ENCODE results near the gene RRAS2.

DNA sequence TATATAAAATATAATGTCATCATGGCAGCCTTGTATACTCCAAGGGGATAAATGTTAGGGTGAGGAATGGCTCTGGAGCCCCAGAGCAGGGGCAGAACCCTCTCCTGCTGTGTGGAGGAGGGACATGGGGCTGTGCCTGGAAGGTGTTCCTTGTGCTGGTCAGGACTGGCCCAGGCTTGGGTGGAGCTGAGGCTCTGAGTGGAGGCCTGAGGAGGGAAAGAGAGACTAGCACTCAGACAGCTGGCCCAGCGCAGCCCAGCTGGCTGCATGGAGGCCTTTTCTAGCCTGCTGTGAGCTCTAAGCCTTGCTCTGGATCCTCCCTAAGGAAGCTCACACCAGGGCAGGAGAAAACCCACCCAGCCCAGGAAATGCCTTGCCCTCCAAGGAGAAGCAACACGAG lies 113.5 kb downstream of the RRAS2 start:
- TF ChIP-seq, protein P1, sequence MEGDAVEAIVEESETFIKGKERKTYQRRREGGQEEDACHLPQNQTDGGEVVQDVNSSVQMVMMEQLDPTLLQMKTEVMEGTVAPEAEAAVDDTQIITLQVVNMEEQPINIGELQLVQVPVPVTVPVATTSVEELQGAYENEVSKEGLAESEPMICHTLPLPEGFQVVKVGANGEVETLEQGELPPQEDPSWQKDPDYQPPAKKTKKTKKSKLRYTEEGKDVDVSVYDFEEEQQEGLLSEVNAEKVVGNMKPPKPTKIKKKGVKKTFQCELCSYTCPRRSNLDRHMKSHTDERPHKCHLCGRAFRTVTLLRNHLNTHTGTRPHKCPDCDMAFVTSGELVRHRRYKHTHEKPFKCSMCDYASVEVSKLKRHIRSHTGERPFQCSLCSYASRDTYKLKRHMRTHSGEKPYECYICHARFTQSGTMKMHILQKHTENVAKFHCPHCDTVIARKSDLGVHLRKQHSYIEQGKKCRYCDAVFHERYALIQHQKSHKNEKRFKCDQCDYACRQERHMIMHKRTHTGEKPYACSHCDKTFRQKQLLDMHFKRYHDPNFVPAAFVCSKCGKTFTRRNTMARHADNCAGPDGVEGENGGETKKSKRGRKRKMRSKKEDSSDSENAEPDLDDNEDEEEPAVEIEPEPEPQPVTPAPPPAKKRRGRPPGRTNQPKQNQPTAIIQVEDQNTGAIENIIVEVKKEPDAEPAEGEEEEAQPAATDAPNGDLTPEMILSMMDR (IDR thresholded peaks at IDR 0.05; ENCODE audit: low read length) = no peak
- no peak for TF ChIP-seq EZH2 (optimal IDR thresholded peaks at IDR 0.05; ENCODE audit: low read depth, low read length)
